Suppressor macrophage treated with lipopolysaccharide for 4 hours (primary cell): ENCODE data around the gene DSTN.

Experiments
- DNase-seq: peaks from one replicate; pipeline ENCODE4 v3.0.0-alpha.2; 2020

DSTN gene

DNA sequence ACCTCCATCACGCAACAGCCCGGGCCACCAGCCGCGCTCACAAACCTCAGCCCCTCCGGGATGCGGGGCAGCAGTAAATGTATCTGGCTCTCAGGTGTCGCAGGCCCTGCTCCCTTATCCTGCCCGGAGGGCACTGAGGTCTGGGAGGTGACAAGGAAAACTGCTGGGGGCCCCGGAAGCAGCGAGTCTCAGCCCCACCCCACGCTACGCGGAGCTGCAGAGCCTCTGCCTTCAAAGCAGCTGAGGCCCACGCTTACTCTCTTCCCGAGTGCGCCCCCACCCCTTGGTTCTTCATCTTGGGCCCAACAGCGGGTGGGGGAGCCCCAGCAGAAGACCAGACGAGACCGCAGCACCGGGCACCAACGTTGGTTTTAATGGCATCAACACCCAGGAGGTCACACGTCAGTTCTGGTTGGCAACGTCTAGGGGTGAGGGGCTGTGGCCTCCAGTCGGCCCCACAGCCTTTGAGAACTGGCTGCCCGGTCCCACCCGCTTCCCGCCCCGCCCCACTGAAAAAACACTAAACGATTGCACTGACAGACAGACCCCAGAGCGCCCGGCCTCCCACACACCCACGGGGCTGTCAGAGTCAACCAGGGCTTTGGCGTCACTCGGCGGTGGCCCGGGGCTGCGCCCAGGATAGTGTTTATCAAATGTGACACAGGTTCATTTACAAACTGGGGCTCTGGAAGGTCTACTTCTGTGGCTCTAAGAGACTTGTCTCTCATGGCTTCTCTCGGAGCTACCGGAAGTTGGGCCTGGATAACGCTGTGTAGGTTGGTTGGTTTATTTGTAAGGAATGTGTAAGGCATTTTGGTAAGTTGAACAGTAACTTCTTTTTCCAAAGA lies 43.7 kb downstream of the DSTN start:
- no peak for DNase-seq

DNA sequence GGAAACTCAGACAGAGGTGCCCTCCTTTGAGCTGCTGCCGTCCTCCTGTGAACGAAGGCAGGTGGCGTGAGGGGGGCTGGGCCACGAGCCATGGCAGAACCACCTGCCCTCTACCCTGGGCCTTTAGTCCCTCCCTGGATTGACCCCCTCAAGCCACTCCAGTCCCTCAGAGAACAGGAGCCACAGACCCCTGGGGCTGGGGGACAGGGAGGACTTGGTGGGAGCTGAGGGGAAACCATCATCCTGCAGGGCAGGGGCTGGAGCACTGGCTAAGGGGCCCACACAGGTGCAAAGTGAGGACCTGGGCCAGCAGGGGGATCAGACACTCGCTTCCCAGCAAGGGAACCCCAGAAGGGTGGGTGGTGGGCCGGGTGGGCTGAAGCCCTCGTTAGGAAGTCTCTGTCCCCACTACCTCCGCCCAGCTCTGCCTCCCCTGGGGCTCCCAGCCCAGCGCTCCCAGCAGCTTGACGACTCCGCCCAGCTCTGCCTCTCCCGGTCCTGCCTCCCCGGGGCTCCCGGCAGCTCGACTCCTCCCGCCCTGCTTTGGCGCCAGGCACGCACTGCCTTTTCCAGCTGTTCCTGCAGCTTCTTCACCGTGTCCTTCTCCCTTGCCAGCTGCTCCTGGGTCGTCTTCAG lies 44.4 kb downstream of the DSTN start:
- DNase-seq, result no peak

DNA sequence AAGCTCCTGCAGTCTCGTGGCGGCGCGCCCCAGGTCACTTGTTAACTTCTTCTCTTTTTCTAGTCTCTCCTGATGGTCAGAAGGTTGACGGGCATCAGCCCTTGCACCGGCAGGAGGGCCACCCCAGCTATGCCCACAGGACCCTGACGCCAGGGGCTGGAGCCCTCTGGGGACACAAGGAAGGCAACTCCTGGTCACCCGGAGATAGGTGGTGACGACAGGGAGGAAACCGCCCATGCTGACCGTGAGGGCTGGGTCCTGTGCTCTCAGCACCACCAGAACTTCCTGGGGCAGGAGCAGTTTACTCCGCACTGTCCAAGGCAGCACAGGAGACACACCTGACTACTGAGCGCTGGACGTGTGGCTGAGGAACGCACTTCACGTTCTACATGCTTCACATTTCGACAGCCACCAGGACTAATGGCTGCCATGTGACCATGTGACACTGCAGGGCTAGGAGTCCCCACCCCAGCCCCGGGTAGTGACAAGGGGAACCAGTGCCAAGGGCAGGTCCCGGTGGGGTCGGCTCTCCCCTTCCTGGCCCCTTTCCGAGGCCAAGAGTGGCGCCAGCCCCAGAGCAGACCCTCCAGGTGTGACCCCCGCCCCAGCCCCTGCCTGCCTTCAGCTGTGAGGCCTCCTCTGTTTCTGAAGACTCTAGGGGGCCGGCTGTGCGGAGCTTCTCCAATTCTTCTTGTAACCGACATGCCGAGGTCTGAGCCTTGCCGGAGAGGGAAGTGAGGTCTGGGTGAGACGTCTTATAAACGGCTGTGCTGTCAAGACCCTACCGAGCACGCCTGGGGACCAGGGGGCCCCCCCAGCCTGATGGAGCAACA lies 45.2 kb downstream of the DSTN start:
- DNase-seq, result no peak

DNA sequence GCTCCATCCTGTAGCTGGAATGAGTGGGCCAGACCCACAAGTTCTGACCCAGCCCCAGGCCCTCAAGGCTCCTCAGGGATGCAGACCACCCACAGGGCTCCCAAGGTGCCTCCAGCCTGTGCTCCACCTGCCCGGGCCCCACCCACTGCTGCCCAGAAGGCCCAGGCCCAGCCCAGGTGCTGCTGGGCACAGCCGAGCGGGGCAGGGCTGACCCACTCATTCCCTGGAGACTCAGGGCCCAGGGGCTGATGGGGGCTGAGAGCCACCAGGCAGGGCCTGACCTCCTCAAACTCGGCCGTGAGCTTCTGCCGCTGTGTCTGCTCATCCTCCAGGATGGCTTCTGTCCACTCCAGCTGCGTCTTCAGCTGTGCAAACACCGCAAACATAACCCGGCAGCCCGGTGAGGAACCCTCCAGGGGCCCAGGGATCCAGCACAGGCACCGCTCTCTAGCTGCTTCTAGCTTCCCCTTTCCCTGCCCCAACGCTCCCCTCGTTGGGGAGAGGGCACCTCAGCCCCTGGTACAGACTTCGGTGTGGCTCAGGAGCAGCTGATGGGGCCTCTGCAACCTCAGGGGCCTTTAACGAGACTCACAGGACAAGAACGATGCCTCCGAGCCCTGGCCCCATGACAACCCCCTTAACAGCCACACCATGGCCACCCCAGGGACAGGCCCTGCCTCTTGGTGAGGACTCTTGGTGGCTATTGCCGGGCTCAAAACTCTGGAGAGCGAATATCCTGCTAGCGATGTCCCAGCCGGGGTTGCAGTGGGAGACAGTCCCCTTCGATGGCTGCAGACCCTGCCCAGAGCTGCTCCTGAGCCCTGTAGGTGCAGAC lies 46.0 kb downstream of the DSTN start:
- DNase-seq, result no peak

DNA sequence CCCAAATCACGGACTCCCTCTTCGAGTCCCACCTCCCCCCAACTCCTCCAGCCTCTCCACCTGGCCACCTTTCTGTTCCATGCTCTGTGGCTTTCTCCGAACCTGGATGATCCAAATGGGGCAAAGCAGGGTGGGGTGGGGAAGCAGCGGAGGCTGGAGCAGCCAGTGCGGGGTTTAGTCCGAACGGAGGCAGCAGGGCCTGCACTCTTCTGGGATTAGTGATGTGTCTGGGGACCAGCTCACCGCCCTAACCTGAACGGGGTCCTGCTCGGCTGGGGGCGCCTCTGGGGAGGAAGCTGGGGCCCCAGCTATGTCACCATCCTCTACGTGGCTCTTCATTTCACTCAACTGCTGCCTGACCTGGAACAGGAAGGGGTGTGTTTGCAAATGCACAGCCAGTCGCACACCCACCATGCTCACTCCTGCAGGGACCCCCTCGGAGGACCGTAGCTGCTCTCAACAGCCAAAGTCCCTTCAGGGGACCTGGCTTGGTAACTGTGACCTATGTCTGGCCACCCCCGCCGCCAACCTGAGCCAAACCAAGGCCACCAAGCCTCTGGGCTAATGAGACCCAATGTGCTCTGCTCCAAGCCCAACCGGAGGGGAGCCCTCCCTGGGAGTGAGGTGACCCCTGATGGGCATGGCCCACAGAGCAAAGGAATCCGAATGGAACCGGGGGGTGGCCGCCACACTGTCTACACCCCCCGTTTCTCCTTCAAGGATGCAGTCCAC lies 46.8 kb downstream of the DSTN start:
- DNase-seq, result no peak

DNA sequence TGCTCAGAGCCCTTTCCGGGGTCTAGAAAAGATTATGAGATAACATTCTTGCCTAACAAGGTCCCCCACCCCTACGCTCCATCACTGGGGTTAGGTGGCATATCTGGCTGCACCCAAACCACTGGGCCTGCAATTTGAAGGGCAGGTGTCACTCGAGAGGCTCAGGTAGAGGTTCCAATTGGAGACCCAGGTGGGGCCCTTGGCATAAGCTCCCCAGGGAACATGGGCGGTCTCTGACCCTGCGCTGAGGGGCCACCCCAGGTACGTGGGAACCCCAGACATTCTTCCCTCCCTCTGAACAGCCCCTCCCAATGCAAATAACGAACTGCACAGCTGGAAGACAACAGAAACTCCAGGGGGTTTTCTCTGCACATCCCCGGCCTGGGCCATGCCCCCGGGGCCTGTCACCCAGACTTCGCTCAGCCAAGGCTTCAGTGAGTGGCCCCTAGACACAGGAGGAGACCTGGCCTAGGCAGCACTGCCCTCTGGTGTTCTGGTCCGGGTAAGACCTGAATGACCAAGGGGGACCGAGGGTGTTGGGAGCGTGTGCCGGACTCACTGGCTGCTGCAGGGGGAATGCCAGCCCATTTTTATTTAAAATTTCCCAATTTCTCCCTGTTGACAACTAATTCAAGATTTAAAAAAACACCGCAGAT lies 47.5 kb downstream of the DSTN start:
- DNase-seq, result no peak

DNA sequence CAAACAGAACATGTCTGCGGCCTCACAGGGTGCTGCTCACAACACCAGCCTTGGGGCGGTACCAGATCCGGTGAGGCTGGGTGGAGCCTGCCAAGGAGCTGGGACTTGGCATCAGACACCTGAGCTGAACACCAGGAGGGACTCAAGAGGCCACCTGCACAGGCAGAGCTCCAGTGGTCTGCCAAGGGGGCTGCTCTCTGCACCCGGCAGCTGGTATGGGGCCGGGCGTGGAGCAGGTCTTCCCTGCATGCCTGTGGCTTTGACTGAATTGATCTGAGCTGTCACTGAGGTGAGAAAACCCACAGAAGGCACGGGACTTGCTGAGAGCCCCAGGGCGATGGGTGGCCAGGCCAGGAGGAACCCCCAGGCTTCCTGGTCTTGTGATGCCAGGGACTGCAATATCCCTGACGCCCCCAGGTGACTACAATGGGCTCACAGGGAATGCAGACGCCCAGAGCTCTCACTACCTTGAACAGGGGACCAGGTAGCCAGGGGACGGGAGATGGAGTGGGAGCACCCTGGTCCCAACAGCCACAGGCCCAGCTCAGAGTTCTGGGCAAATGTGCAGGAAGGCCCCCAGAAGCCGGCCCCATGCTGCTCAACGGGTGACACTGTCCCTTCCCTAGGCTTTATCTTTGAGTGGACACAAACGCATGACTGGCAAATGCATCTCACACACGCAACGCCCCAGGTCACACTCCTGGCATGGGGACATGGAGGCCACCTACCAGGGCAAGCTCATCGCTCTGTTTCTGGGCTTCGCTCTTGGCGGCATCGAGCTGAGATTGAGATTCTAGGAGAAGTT lies 48.2 kb downstream of the DSTN start:
- no peak for DNase-seq

DNA sequence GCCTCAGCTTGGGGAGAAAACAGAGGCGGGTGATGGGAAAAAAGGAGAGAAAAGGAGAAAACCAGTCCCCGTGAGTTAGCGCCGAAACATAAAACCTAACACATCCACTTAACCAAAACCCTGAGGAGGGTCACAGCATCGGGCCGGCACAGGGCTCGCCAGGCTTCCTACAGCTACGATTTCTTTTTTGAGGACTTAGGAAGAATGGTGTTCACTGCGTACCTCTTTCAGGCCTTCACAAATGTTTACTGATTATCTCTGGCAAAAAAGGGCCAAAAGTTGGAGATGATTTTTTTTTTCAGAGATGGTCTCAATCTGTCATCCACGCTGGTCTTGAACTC lies 48.8 kb downstream of the DSTN start:
- DNase-seq, result no peak

DNA sequence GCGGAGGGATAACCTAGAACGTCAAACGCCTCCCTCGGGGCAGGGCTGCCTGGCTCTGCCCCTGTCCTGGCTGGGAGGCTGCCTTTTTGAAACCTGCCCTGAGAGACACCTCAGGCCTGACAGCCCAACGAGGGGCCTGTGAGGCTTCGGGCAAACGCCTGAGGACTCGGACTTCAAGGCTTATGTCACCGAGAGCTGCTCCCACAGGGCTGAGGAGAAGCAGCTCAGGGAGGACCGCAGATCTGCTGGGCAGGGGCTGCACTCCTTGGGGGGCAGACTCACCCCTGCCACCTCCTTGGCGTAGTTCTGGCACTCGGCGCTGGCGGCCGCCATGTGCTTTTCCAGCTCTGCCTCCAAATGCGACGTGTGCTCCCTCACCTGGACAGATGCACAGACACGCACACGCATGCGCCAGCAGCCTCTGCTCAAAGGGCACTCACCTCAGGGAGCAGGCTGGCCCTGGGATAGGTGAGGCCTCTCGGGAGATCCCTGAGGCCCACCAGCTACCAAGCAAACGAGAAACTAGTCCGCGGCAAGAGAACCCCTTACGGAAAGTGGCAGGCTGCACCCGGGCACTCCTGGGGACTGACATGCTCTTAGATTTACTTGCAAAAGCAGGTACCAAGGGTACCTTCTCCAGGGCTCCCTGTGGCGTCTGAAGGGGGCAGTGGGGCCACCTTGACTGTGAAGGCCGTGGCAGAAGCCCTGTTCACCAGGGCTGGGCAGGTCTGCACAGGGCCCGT lies 49.6 kb downstream of the DSTN start:
- DNase-seq, result no peak

DNA sequence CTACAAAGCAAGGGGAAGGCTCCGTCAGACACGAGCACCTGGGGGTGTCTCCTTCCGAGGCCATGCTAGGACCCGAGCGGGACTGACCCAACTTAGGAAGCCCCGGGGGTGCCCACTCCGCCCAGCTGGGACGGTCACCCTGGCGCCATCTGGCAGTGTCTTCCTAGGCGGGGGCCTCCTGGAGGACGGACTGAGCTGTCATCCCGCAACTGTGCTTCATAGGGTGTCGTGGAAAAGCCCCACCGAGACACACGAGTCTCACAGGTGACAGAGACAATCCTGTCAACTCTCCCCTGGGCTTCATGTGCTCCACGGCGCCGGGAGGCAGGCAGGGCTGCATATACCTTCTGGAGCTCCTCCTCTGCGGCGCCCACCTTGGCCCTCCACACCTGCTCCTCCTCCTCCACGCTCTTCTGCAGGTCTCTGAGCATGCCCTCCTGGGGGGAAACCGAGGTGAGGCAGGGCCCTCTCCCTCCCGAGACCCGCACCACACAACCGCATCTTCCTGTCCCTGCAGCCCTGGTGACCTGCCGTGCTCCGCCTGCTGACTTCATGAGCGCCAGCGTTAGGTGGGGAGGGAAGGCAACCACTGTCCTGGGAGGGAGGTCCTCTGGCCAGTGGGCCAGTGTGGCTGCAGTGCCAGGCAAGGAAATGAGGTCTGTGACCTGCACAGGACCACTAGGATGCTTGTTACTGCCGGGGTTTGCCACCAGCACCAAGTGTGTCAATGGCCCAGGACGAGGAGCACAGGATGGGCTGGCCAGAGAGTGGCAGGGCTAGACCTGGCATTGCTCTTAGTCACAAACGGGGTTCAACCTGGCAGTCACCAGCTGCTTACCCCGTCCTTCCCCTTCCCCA lies 50.7 kb downstream of the DSTN start:
- no peak for DNase-seq

DNA sequence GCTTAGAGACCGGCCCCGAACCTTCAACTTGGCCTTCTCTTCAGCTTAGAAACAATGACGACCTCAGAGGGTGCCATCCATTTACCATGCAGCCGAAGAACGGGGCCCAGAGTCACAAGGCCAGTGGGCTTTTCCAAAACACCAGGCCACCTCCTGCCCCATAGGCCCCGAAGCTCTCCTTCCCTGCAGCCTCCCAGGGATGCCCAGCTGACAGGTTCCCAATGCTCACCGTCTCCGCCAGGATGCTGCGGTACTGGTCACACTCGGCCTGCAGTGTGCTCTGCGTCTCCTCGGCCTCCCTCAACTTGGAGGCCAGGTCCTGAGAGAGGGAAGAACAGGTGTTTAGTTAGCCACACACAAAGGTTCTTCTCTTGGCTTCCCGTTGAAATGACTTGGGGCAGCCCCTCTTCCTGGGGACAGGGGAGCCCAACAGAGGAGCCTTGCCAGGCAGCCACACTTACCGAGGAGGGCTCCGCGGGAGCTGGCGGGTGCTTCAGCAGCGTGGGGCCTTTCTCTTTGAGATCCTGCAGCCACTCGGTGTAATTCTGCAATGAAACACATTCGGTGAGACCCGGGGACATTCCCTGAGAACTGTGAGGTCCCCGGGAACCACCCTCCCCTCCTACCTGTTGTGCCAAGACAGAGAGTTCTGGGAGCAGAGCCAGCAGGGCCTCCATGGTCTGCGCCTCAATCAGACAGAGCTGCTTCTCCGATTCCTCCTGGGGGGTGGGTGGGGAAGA lies 51.5 kb downstream of the DSTN start:
- no peak for DNase-seq

DNA sequence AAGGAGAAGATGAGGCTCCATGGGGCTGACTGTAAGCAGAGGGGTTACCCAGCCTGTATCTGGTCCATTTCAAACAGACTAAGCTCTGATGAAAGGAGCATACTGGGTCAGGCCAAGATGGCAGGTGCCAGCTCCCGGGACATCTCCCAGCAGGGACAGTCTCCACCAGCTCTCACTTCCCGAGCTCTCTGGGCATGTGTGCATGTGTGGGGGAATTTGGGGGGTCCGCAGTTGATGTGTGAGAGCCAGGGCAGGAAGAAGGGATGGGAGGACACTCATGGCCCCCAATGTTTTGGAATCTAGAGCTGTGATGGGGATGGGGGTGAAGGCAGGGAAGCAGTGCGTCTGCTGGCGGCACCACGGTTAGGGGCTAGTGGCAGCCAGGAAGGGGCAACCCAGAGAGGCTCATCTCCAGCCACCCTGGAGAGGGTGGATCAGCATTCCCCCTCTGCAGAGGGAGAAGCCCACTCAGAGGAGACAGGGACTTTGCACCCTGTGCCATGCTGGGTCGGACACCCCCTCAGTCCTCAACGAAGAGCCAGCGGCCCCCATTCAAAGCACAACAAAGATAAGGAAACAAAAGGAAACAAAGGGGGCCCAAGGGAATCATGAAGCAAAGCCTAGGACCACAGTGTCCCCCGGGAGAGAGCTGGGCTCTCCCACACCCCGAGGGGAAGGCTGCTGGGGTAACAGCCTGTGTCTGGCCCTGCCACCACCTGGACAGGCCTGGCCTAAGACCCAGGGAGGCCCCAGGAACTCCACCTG lies 52.4 kb downstream of the DSTN start:
- no peak for DNase-seq

DNA sequence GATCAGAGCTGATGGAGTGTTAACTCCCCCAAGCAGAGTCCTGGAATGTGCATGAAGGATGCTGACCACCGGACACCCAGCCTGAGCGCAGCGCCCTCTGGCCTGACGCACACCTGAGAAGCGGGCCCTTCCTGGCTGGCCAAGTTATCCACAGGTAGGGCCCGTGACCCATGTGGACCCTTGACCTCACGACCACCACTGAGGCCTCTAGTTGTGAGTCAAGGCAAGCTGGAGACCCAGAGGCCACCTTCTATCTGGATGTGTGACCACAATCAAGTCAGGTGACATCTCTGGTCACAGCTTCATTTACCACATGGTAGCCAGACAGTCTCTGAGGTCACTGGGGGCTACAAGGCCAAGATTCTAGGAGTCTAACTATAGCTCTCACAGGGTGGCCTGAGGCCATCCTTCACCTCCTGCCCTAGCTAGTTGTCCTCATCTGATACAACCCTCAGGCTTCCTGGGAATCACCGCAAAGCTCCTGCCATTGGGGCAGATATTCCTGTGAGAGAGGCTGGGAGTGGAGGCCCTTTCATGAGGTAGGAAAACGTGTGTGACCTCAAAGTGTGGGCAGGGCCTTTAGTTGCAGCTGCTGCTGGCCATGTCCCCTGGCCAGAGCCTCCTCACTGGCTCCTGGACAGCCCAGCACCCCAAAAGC lies 53.1 kb downstream of the DSTN start:
- no peak for DNase-seq

DNA sequence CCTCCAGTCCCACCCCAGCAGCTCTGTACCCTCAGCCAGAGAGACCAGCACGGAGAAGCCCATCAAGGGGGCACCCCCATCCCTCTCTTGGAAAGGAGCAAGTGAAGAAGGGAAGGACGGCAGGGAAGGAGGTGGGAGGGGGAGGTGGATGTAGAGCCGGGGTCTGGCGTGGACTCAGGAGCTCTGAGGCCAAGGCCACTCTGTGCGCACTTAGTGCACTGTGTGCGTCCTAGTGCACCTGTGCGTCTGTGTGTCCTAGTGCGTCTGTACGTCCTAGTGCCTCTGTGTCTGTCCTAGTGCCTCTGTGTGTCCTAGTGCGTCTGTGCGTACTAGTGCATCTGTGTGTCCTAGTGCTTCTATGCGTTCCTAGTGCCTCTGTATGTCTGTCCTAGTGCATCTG lies 54.2 kb downstream of the DSTN start:
- DNase-seq, result no peak

DNA sequence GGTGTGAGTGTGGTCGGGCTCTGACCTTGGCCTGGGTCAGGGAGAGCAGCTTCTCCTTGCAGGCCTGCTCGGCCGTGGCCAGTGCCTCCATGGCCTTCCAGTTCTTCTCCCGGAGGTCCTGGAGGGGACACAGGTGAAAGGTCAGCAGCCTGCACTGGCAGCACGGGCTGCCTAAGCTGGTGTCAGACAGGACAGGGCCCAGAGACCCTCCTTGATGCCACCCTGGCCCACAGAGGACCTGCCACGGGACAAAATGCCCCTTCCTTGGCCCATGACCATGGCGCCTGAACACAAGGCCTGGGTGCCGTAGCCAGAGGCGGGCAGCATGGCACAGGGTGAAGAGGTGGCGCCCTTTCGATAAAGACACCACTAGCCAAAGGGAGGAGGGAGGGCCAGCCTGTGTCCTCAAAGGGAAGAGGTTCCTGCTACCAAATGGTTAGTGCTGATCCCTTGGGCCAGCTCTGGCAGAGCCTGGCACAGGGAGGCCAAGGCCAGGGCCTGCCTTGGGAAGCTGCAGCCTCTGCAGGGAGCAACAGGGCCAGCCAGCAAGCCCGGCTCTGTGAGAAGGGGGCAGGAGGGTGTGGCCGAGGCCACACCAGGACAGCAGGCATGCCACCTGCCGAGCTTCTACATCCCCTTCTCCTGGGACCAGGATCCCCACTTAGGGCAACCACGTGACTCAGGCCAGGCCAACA lies 54.8 kb downstream of the DSTN start:
- DNase-seq, result no peak
